Measurements from ENCODE around the gene UNKL. TPM values are rescaled to one million over a fixed set of nuclear protein-coding genes. Genes with fewer than 3 reads are reported as not detected.

Gene UNKL
- total RNA-seq, 1 experiment from 2014 or later, result 32.0 TPM

DNA sequence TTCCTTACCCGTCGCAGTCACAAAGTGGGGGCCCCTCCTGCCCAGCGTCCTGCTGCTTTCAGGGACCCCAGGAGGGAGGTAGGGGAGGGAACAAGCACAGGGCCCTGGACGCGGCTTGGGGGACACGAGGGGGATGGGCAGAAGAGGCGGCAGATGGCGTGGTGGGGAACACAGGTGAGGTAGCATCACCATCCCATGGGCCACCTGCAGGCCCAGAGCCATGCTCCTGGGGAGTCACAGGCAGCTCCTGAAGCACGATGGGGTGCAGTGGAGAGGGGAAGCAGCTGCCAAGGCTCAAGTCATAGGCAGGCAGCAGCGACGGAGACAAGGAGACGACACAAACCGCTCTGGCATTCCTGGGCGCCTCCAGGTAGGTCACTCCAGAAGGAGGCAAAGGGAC, 10.8 kb downstream of the UNKL start:
- H4K8ac ChIP-seq (replicated peaks; ENCODE audit: insufficient read length, low read depth, low read length), result no peak overlapping the region
- Mint-ChIP-seq H3K27ac (peak overlapping the region in 2 of 3 experiments; percentile 55 to 59; a peak in 2 of 7 replicates), H3K27me3 (ENCODE audit: low read depth) (no peaks in the 10 kb centered on the region), H3K4me3 (no peak overlapping the region), H3K4me1 (peaks cover 0 to 2% of the 10 kb centered on the region in 2 experiments; a peak in 1 of 4 replicates), H3K9me3 (no peaks in the 10 kb centered on the region), H3K36me3 (ENCODE audit: insufficient read depth in 1 of 3, low read depth in 3 of 3) (peaks cover 7 to 22% (median 22%) of the 10 kb centered on the region in 3 experiments; a peak in 6 of 7 replicates)
- no peak overlapping the region for H3K56ac ChIP-seq (ENCODE audit: insufficient read length, low read depth, low read length)
- no peaks in the 10 kb centered on the region for H3K9me3 ChIP-seq (ENCODE audit: control insufficient read depth, low read depth, low read length)
- H3K79me1 ChIP-seq (ENCODE audit: insufficient read depth, low read depth, low read length, poor library complexity, severe bottlenecking), result no peaks in the 10 kb centered on the region
- H2AFZ ChIP-seq (ENCODE audit: low read length), result no peak overlapping the region
- H3K23me2 ChIP-seq (ENCODE audit: insufficient read length, low read depth, low read length, poor library complexity, severe bottlenecking), result no peaks in the 10 kb centered on the region
- no peak overlapping the region for H2BK5ac ChIP-seq (ENCODE audit: insufficient read length, low read length)
- no peak overlapping the region for H2BK120ac ChIP-seq (ENCODE audit: low read depth, low read length, poor library complexity, severe bottlenecking)
- H3K4me1 ChIP-seq (ENCODE audit: insufficient read depth, low read length), result no peaks in the 10 kb centered on the region
- H2AK5ac ChIP-seq (ENCODE audit: insufficient read length, low read length), result no peak overlapping the region
- H3K4ac ChIP-seq (ENCODE audit: low read depth, low read length), result no peak overlapping the region
- no peak overlapping the region for H2BK15ac ChIP-seq (ENCODE audit: low read depth, low read length)
- no peak for TF ChIP-seq CTCF (conservative IDR thresholded peaks at IDR 0.05)
- DNase-seq, result no peak
- H4K5ac ChIP-seq (ENCODE audit: insufficient read length, low read depth, low read length), result no peak overlapping the region
- no peak overlapping the region for H3K23ac ChIP-seq (ENCODE audit: insufficient read length, low read depth, low read length)
- no peak overlapping the region for H3K27ac ChIP-seq (ENCODE audit: insufficient read length, low read depth, low read length)
- H3T11ph ChIP-seq (ENCODE audit: low read length), result no peak overlapping the region
- H3K18ac ChIP-seq (ENCODE audit: insufficient read length, low read depth, low read length), result no peak overlapping the region
- H3K9ac ChIP-seq (ENCODE audit: extremely low read depth, insufficient read length, low read length), result no peak overlapping the region
- H3K14ac ChIP-seq (ENCODE audit: insufficient read depth, low read length), result no peak overlapping the region
- no peaks in the 10 kb centered on the region; the same call in 1 of the 2 replicates for H3K79me2 ChIP-seq (ENCODE audit: insufficient read depth, low read length)
- no peaks in the 10 kb centered on the region for H4K20me1 ChIP-seq (ENCODE audit: control insufficient read depth, insufficient read depth, insufficient read length)
- no peaks in the 10 kb centered on the region for H3K27me3 ChIP-seq (ENCODE audit: insufficient read depth, low read length)
- H2BK20ac ChIP-seq (ENCODE audit: low read depth, low read length, poor library complexity, severe bottlenecking), result no peak overlapping the region
- H2BK12ac ChIP-seq (ENCODE audit: insufficient read length, low read depth, low read length), result no peak overlapping the region
- WGBS (ENCODE audit: extremely low coverage, insufficient read length, low lambda C conversion rate), result no CpG with 5 or more reads among the region's 14 CpGs
- H4K91ac ChIP-seq (ENCODE audit: insufficient read length, low read depth, low read length), result no peak overlapping the region
- H3K4me2 ChIP-seq (ENCODE audit: insufficient read depth, insufficient read length, low read length), result no peak overlapping the region
